ENCODE measurements around the gene PDZD2. TPM values are rescaled to one million over a fixed set of nuclear protein-coding genes. Genes with fewer than 3 reads are reported as not detected.

Gene PDZD2
- total and polyA plus RNA-seq, 2 donors (not counting 3 experiments of a cell fraction or from before 2014, with no cell fraction given), result 0.66 to 6.9 TPM

DNA sequence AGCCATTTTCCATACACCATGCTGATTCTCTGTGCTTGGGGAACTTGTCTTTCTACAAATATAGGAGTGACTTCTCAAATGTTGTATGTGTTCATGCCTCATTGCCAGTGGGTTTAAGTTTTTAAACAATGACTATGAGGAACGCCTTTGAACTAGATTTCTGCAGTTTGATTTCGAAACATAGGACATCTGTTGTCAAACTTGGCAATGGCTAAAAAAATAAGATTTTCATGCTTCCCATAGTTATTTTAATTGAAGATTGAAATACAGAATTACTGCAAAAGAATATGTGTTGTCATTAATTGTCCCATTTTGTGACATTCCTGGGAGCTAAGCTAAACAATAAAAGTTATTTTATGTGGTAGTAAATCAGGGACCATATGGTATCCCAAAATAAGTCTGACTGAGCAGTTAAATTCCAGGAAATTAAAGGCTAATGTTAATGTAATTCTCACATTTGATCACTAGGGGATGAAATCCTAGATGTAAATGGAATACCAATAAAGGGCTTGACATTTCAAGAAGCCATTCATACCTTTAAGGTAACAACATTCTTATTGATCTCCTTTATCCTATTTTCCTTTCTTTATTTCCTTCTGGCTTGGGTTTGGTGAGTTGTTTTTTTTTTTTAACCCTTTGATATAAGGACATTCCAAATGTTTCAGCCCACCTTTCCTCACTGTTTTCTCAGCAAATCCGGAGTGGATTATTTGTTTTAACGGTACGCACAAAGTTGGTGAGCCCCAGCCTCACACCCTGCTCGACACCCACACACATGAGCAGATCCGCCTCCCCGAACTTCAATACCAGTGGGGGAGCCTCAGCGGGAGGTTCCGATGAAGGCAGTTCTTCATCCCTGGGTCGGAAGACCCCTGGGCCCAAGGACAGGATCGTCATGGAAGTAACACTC lies 418.5 kb downstream of the PDZD2 start:
- no peak overlapping the region for H3K4me3 ChIP-seq (replicated peaks in 1 of 3; ENCODE audit: insufficient read depth in 1 of 3, low read depth in 1 of 3, low read length in 3 of 3)
- no peaks in the 10 kb centered on the region for H3K9me1 ChIP-seq (replicated peaks; ENCODE audit: control insufficient read depth, extremely low read depth, insufficient read depth, low read length)
- no peaks in the 10 kb centered on the region for H3K27me3 ChIP-seq (ENCODE audit: control insufficient read depth in 2 of 2, insufficient read depth in 2 of 2, low read length in 2 of 2)
- no peak overlapping the region for H3K4me2 ChIP-seq (ENCODE audit: insufficient read depth, low read length)
- BruUV-seq (replicated peaks), result no TSS peak
- no peak for FAIRE-seq
- intact Hi-C loops (cut with micrococcal nuclease) (no loop called here), dilution Hi-C loops (cut with MboI; ENCODE audit: extremely low pct_ligation_motif_present, low sequenced_read_pairs) (no loop called here)
- no peak overlapping the region for H3K9ac ChIP-seq (replicated peaks; ENCODE audit: extremely low read depth, insufficient read depth, low read length)
- ChIA-PET CTCF (interaction anchor here (0.6 to 3.8 kb wide), 6 partner anchors 17 to 174 kb away, joined by 3 to 18 read pairs (median 6); no protein-coding TSS in a partner anchor), POLR2A (no interaction called here)
- H2AFZ ChIP-seq (ENCODE audit: low read depth, low read length), result no peak overlapping the region
- no peaks in the 10 kb centered on the region for H3K79me2 ChIP-seq (ENCODE audit: control insufficient read depth, insufficient read depth, low read length)
- no peaks in the 10 kb centered on the region for H4K20me1 ChIP-seq (replicated peaks; ENCODE audit: control insufficient read depth, extremely low read depth, insufficient read depth, low read length)
- no peak overlapping the region for H3K27ac ChIP-seq (ENCODE audit: insufficient read depth, low read depth, low read length)
- no peaks in the 10 kb centered on the region for H3K9me3 ChIP-seq (replicated peaks; ENCODE audit: control insufficient read depth, insufficient read depth, low read length)
- H3K36me3 ChIP-seq (ENCODE audit: control insufficient read depth in 2 of 2, extremely low read depth in 1 of 2, insufficient read depth in 2 of 2, low read length in 2 of 2), result no peaks in the 10 kb centered on the region
- no peaks in the 10 kb centered on the region for H3K4me1 ChIP-seq (ENCODE audit: control insufficient read depth, extremely low read depth, insufficient read depth, low read length)
- DNase-seq (ENCODE audit: low read depth, low spot score), result no peak
- TF ChIP-seq CTCF (IDR thresholded peaks at IDR 0.05; ENCODE audit: extremely low read depth in 1 of 2, insufficient read depth in 1 of 2, low read depth in 1 of 2, low read length in 2 of 2), result peak in 1 of 2 donors; percentile 7
- no peak for TF ChIP-seq POLR2A (IDR thresholded peaks at IDR 0.05; ENCODE audit: low read depth, low read length)

DNA sequence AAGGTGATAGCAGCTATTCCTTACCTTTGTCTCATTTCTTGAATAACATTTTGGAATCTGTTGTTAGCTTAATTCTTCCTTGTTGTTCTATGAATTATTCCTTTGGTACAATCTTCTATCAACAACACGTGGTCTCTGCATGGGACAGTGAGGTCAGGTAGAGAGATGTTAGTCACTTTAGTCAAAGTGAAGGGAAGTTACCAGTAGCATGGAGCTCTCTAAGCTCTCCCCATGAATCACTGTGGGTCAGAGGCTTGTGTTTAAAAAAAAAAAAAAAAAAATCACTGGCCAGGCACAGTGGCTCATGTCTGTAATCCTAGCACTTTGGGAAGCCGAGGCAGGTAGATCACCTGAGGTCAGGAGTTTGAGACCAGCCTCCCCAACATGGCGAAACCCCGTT lies 419.2 kb downstream of the PDZD2 start:
- no peaks in the 10 kb centered on the region for H3K36me3 ChIP-seq (ENCODE audit: control insufficient read depth in 2 of 2, extremely low read depth in 1 of 2, insufficient read depth in 2 of 2, low read length in 2 of 2)
- no peaks in the 10 kb centered on the region for H3K27me3 ChIP-seq (ENCODE audit: control insufficient read depth in 2 of 2, insufficient read depth in 2 of 2, low read length in 2 of 2)
- H4K20me1 ChIP-seq (replicated peaks; ENCODE audit: control insufficient read depth, extremely low read depth, insufficient read depth, low read length), result no peaks in the 10 kb centered on the region
- H3K9ac ChIP-seq (replicated peaks; ENCODE audit: extremely low read depth, insufficient read depth, low read length), result no peak overlapping the region
- no peak overlapping the region for H3K4me2 ChIP-seq (ENCODE audit: insufficient read depth, low read length)
- ChIA-PET CTCF (interaction anchor here (1.4 to 3.8 kb wide), 6 partner anchors 15 to 35 kb away, joined by 4 to 18 read pairs (median 5); no protein-coding TSS in a partner anchor), POLR2A (no interaction called here)
- no peaks in the 10 kb centered on the region for H3K79me2 ChIP-seq (ENCODE audit: control insufficient read depth, insufficient read depth, low read length)
- TF ChIP-seq CTCF (IDR thresholded peaks at IDR 0.05; ENCODE audit: extremely low read depth in 1 of 2, insufficient read depth in 1 of 2, low read depth in 1 of 2, low read length in 2 of 2), result no peak
- TF ChIP-seq JUN (IDR thresholded peaks at IDR 0.05; ENCODE audit: borderline replicate concordance, insufficient read depth, insufficient read length, low read depth), result no peak
- TF ChIP-seq POLR2AphosphoS5 (IDR thresholded peaks at IDR 0.05; ENCODE audit: insufficient read depth, low read depth, low read length), result no peak
- TF ChIP-seq, protein P1, sequence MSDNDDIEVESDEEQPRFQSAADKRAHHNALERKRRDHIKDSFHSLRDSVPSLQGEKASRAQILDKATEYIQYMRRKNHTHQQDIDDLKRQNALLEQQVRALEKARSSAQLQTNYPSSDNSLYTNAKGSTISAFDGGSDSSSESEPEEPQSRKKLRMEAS (IDR thresholded peaks at IDR 0.05; ENCODE audit: insufficient read depth, insufficient read length), result no peak
- TF ChIP-seq FOS (IDR thresholded peaks at IDR 0.05; ENCODE audit: borderline replicate concordance, insufficient read depth, low read length), result no peak
- no peak for TF ChIP-seq POLR2A (IDR thresholded peaks at IDR 0.05; ENCODE audit: low read depth, low read length)
- TF ChIP-seq EZH2 (IDR thresholded peaks at IDR 0.05; ENCODE audit: borderline replicate concordance, low read depth, low read length, severe bottlenecking), result no peak
- no peak for TF ChIP-seq GATA2 (IDR thresholded peaks at IDR 0.05; ENCODE audit: insufficient read depth, insufficient read length, low read depth, low read length)
- TF ChIP-seq MYC (IDR thresholded peaks at IDR 0.05; ENCODE audit: low read depth, low read length), result no peak
- H3K4me1 ChIP-seq (ENCODE audit: control insufficient read depth, extremely low read depth, insufficient read depth, low read length), result no peaks in the 10 kb centered on the region
- H3K27ac ChIP-seq (ENCODE audit: insufficient read depth, low read depth, low read length), result no peak overlapping the region
- intact Hi-C loops (cut with micrococcal nuclease), result no loop called here
- no TSS peak for BruUV-seq (replicated peaks)
- no peaks in the 10 kb centered on the region for H3K9me3 ChIP-seq (replicated peaks; ENCODE audit: control insufficient read depth, insufficient read depth, low read length)
- dilution Hi-C loops (cut with MboI; ENCODE audit: extremely low pct_ligation_motif_present, low sequenced_read_pairs), result no loop called here
- H3K9me1 ChIP-seq (replicated peaks; ENCODE audit: control insufficient read depth, extremely low read depth, insufficient read depth, low read length), result no peaks in the 10 kb centered on the region
- FAIRE-seq (no peak), DNase-seq (ENCODE audit: low read depth, low spot score) (no peak)
- no peak overlapping the region for H3K4me3 ChIP-seq (replicated peaks in 1 of 3; ENCODE audit: insufficient read depth in 1 of 3, low read depth in 1 of 3, low read length in 3 of 3)
- H2AFZ ChIP-seq (ENCODE audit: low read depth, low read length), result no peak overlapping the region

Data from endothelial cell of umbilical vein (primary cell).